Ascending aorta (tissue), 2 donors: Measurements from ENCODE around the gene TOLLIP. TPM values are rescaled to one million over a fixed set of nuclear protein-coding genes. Genes with fewer than 3 reads are reported as not detected.
A peak's percentile ranks its signal among the peaks of the same experiment; 100 is the strongest.

ENCODE experiments used
- DNase-seq, 2 donors: peaks; one replicate each; pipeline ENCODE4 v3.0.0-alpha.2; 2019; ENCODE audit warnings: low spot score in 2 of 2
- H3K27ac ChIP-seq, 2 donors: fragments of 200-600 bp; sonication (generic); one replicate each; pipeline ENCODE4 v1.5.1; 2016 to 2017; ENCODE audit warnings: mild to moderate bottlenecking in 1 of 2
- H3K27me3 ChIP-seq: fragments of 200-600 bp; sonication (generic); one replicate; pipeline ENCODE4 v1.5.1; 2017
- H3K36me3 ChIP-seq, 2 donors: fragments of 200-600 bp; sonication (generic); one replicate each; pipeline ENCODE4 v1.5.1; 2016
- H3K4me1 ChIP-seq, 2 donors: fragments of 200-600 bp; sonication (generic); one replicate each; pipeline ENCODE4 v1.5.1; 2016 to 2017; ENCODE audit warnings: mild to moderate bottlenecking in 1 of 2
- H3K4me3 ChIP-seq, 2 donors: fragments of 200-600 bp; sonication (generic); one replicate each; pipeline ENCODE4 v1.5.1; 2016 to 2017; ENCODE audit warnings: mild to moderate bottlenecking in 1 of 2
- H3K9me3 ChIP-seq, 2 donors: fragments of 200-600 bp; sonication (generic); one replicate each; pipeline ENCODE4 v1.5.1; 2016
- intact Hi-C: fragments of 100-400 bp; cut with DNase I; formaldehyde crosslinking; loops from one replicate; pipeline ENCODE4 v1.15.1; 2023
- total RNA-seq: library from RNA; depleted of rRNA; stranded (reverse); fragments of >200 nt; gene quantifications from one replicate; pipeline ENCODE4 v1.1.0, GENCODE V29; 2016
- TF ChIP-seq, protein P1 (sequence below), 3 experiments: fragments of 200-600 bp in 2 of 3; fragments of 450-650 bp in 1 of 3; sonication (generic) in 2 of 3; IDR thresholded peaks; one replicate each; pipeline ENCODE4 v1.5.1; 2016 to 2019; ENCODE audit warnings: antibody characterized with exemption in 3 of 3, mild to moderate bottlenecking in 1 of 3, moderate library complexity in 1 of 3

Gene TOLLIP
- total RNA-seq, 1 donor from 2014 or later, result 63.0 TPM

DNA sequence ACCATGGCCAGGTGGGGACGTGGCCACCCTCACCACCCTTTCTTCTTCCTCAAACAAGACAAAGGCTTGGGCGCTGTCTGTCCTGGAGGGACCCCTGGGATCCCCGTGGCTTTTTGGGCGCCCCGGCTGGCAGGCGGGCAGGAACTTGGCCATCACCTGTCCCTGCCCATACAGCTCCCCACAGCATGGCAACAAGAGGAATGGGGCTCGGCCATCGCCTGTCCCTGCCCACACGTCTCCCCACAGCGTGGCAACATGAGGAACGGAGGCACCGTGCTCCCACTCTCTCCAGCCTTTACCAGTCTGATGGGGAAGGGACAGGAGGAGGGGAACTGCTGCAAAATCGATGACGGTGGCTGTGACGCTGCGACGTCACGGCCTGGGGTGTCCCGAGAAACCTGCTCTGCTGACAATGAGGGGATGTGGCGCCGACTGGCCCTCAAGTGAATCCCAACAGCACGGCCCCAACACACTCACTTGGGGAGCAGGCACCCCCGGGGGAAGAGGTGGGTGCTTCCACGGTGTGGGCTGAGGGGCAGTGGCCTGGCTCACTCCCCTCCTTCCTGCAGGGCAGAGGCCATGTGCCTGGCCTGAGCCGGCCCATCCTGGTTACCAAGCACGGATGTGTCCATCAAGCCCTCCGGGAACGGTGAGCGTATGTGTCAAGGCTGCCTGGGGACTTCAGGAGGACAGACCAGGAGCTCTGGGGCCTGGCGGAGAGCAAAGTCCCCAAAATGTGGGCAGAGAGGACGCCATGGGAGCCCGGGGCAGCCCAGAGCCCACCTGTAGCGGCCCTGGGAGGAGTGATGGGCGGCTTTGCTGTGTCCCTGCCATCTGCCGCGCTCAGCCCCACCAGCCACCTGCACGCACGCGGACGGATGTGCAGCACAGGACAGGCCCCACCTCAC lies 30.4 kb downstream of the TOLLIP start:
- no peak overlapping the region for H3K27ac ChIP-seq
- peaks cover 51 to 81% of the 10 kb centered on the region in 2 donors for H3K36me3 ChIP-seq
- TF ChIP-seq, protein P1, sequence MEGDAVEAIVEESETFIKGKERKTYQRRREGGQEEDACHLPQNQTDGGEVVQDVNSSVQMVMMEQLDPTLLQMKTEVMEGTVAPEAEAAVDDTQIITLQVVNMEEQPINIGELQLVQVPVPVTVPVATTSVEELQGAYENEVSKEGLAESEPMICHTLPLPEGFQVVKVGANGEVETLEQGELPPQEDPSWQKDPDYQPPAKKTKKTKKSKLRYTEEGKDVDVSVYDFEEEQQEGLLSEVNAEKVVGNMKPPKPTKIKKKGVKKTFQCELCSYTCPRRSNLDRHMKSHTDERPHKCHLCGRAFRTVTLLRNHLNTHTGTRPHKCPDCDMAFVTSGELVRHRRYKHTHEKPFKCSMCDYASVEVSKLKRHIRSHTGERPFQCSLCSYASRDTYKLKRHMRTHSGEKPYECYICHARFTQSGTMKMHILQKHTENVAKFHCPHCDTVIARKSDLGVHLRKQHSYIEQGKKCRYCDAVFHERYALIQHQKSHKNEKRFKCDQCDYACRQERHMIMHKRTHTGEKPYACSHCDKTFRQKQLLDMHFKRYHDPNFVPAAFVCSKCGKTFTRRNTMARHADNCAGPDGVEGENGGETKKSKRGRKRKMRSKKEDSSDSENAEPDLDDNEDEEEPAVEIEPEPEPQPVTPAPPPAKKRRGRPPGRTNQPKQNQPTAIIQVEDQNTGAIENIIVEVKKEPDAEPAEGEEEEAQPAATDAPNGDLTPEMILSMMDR (IDR thresholded peaks at IDR 0.05), result no peak
- intact Hi-C loops, result no loop called here
- no peak overlapping the region for H3K4me3 ChIP-seq
- H3K27me3 ChIP-seq, result no peaks in the 10 kb centered on the region
- no peaks in the 10 kb centered on the region for H3K9me3 ChIP-seq
- no peak for DNase-seq
- peaks cover 5 to 12% of the 10 kb centered on the region in 2 donors for H3K4me1 ChIP-seq

DNA sequence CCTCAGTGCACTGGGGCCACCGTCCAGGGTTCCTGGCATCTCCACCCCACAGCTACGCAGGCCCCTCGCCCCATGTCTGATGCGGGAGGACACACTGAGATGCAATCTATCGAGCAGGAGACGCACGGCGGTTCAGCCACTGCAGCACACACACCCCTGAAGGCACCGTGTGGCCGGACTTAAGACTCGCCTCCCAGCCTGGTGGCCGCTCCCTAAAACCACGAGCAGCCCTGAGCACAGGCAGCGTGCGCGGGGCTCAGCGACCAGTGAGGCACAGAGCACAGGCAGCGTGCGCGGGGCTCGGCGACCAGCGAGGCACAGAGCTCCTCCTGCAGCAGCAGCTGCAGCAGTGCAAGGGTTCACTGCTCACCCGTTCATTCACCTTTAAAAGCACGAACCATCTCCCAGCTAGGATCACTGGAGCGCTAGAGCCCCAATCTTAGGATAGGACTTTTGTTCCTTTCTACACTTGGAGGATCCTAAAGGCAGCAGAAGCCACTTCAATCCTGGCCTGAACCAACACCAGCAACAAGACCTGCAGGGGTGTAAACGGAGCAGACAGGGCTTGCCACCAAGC lies 31.4 kb downstream of the TOLLIP start:
- intact Hi-C loops, result no loop called here
- no peaks in the 10 kb centered on the region for H3K27me3 ChIP-seq
- no peak for DNase-seq
- no peaks in the 10 kb centered on the region for H3K9me3 ChIP-seq
- peaks cover 5 to 12% of the 10 kb centered on the region in 2 donors for H3K4me1 ChIP-seq
- peaks cover 45 to 75% of the 10 kb centered on the region in 2 donors for H3K36me3 ChIP-seq
- TF ChIP-seq, protein P1 (IDR thresholded peaks at IDR 0.05), result no peak
- no peak overlapping the region for H3K27ac ChIP-seq
- no peak overlapping the region for H3K4me3 ChIP-seq

DNA sequence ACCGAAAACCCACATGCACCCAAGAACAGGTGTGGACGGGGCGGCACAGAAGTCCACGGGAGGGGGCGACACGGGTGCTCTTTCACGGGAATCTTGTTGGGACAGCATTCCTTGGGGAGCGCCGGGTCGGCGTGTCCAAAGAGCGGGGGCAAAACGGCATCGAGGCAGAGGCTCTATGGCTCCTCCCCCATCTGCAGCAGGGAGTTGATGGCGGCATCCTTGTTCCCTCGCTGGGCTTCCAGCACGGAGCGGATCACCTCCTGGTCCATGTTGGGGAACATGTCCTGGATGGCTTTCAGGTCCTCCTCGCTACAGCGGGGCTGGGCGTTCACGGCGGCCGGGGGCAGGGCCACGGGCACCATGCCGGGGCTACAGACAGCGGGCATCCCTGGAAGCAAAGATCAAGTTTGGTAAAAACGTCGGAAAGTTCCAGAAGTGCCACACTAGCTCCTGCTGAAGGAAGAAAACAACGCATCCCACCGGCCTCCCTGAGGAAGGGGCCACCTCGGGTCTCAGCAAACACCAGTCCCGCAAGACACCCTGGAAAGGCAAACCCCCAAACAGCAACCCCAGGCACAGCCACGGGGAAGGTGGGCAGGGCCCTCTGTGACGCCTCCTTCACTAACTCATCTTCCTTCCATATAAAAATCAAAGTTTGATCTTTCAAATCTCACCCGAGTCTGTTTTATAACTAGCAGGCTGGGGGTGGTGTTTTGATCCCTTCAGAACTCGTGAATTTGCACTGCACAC lies 32.4 kb downstream of the TOLLIP start:
- no peak for DNase-seq
- TF ChIP-seq, protein P1 (IDR thresholded peaks at IDR 0.05), result no peak
- H3K27ac ChIP-seq, result peak overlapping the region; percentile 79 to 85
- H3K27me3 ChIP-seq, result no peaks in the 10 kb centered on the region
- H3K9me3 ChIP-seq, result no peaks in the 10 kb centered on the region
- intact Hi-C loops, result no loop called here
- peaks cover 5 to 12% of the 10 kb centered on the region in 2 donors for H3K4me1 ChIP-seq
- H3K36me3 ChIP-seq, result peaks cover 42 to 73% of the 10 kb centered on the region in 2 donors
- no peak overlapping the region for H3K4me3 ChIP-seq

DNA sequence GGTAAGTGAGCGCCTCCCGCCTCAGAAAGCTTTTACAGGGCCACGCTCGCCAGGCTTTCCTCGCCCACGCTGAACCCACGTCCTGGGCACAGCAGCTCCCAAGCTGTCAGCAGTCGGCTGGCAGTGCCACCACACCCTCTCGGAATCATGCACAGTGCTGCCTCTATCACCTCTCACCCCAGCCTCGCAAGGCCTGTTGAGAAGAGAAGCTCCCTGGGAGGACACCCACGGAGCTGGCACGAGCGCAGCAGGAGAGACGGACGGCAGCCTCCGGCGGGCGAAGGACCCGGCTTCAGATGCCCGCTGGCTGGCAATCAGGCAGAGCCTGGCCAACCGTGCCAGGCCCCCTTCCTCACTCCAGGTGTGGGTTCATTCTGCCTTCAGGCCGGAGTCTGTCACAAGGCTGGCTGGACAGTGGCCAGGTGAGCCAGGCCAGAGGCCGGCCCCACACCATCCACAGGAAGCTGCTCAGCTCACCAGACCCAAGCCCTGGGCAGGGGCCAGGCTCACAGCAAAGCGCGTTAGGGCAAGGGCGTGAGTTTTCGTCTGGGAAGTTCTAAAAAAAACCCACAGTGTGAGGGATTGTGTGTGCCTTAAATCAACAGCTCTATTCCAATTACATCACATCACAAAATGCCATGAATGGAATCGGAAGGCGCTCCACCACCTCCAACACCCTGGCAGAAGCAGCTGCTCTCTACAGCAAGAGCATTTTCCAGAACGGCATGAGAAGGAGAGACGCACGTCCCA lies 33.2 kb downstream of the TOLLIP start:
- Histone ChIP-seq H3K9me3 (no peaks in the 10 kb centered on the region), H3K27me3 (no peaks in the 10 kb centered on the region), H3K36me3 (peaks cover 34 to 66% of the 10 kb centered on the region in 2 donors), H3K4me3 (peak overlapping the region in 1 of 2 donors; percentile 12), H3K4me1 (peaks cover 5 to 12% of the 10 kb centered on the region in 2 donors), H3K27ac (peak overlapping the region; percentile 79 to 85)
- intact Hi-C loops, result no loop called here
- peak; percentile 57 to 84 for DNase-seq
- TF ChIP-seq, protein P1 (IDR thresholded peaks at IDR 0.05), result no peak

DNA sequence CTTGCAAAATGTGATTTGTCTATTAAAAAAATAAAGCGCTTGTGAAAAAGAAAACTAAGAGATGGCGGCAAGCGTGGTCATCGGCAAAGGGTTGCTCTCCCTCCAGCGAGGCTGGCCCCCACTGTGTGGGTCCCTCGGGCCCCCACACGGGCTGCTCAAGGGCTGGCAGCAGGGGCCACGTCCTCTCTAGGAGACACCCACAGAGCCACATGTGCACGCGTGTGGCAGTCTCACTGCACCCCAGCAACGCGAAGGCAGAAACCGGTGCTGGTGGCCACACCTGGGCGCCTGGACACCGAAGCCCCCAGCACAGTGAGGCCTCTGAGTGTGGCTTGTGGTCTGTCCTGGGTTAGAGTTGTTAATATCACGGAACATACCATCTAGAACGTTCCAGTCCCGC lies 34.4 kb downstream of the TOLLIP start:
- Histone ChIP-seq H3K36me3 (peaks cover 23 to 54% of the 10 kb centered on the region in 2 donors), H3K9me3 (no peaks in the 10 kb centered on the region), H3K27me3 (no peaks in the 10 kb centered on the region), H3K4me1 (peaks cover 5 to 12% of the 10 kb centered on the region in 2 donors), H3K4me3 (no peak overlapping the region), H3K27ac (no peak overlapping the region)
- TF ChIP-seq, protein P1 (IDR thresholded peaks at IDR 0.05), result no peak
- intact Hi-C loops, result no loop called here
- no peak for DNase-seq
